Islet precursor cell (in vitro differentiated cells): ENCODE measurements around the gene SLC41A3.

ENCODE experiments used
- DNase-seq: peaks from one replicate; pipeline ENCODE4 v3.0.0-alpha.2; 2018

The SLC41A3 gene

DNA sequence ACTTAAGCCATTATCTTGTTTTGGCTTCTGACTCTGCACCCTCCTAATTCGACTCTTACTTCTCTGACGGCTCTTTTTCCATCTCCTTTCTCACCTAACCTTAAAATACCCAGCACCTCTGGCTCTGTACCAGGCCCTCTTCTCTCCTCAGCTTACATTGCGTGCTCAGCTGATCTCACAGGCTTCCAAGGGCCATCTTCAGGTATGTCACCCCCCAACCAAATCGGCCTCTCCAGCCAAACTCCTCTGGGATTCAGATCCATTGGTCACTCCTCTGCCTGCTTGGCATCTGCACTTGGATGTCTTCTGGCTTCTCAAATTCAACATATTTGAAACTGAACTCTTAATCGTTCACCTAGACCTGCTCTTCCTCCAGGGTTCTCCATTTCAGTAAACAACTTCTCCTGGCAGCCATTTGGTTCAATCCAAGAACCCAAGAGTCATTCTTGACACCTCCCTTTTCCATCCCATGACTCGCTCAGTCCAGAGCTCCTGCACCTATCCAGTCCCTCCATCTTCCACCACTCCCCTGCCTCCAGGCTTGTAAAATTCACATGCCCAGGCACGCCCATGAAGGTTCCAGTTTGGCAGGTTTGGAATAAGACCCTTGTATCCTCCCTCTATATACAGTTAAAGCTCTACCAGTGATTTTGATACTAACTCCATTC lies 35.2 kb upstream of the SLC41A3 start:
- DNase-seq, result peak; percentile 52

DNA sequence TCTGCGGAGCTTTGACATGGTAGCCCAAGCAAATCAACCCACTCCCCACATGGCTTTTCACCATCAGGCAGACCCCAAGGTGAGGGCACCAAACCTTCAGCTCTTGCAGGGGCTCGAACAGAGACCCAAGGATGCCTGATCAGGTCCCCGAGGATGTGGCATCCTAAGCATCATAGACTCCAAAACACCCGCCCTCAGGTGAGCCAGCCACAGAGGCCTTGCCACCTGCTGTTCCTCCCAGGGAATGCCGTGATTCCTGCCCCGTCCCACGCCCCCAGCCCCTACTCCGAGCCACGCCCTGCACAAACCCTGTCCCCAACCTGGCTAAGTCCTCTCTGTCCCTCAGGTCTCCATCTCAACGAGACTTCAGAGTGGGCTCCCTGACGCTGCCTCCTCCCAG lies 34.7 kb upstream of the SLC41A3 start:
- DNase-seq, result no peak

DNA sequence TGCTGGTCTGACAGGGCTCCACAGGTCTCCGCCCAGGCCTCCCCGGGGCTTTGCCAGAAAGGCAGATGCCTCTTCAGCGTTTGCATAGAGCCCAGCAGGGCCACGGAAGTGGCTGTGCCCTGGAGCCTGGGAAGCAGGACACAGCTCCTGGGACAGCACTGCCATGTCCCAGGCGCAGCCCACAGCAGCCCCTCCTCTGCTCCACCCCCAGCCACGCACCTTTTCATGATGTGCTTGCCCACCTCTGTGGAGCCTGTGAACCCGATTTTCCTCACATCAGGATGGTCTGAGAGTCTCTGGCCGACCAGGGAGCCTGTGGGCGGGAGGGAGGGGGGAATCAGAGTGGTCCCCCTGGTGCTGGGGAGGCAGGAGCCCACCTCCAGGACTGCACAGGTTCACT lies 33.9 kb upstream of the SLC41A3 start:
- DNase-seq, result peak; percentile 37

DNA sequence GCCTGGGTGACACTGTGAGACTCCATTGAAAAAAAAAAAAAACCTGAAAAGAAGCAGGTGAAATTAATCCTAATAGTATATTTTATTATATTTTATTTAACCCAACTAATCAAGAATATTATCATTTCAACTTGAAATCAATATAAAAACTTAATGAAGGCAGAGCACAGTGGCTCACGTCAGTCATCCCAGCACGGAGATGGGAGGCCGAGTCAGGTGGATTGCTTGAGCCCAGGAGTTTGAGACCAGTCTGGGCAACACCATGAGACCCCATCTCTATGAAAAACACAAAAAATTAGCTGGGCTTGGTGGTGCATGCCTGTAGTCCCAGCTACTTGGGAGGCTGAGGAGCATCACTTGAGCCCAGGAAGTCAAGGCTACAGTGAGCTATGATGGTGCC lies 33.3 kb upstream of the SLC41A3 start:
- no peak for DNase-seq

DNA sequence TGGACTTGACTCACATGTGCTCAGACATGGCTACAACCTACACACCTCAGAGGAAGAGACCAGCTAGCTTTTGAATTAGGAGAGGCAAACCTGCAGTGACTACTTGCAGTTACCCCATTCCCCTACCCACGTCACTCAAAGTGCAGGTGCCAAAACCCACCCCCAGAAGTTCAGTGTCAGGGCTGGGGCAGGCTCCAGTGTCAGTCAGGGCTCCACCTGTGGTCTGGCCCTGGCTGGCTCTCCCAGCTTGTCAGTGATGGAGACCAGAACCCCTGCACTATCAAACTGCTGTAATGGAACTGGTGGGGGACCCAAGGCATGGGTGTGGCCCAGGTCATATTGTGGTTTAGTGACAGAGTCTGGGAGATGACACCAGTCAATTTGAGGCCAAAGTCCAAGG lies 32.6 kb upstream of the SLC41A3 start:
- peak; percentile 26 for DNase-seq

DNA sequence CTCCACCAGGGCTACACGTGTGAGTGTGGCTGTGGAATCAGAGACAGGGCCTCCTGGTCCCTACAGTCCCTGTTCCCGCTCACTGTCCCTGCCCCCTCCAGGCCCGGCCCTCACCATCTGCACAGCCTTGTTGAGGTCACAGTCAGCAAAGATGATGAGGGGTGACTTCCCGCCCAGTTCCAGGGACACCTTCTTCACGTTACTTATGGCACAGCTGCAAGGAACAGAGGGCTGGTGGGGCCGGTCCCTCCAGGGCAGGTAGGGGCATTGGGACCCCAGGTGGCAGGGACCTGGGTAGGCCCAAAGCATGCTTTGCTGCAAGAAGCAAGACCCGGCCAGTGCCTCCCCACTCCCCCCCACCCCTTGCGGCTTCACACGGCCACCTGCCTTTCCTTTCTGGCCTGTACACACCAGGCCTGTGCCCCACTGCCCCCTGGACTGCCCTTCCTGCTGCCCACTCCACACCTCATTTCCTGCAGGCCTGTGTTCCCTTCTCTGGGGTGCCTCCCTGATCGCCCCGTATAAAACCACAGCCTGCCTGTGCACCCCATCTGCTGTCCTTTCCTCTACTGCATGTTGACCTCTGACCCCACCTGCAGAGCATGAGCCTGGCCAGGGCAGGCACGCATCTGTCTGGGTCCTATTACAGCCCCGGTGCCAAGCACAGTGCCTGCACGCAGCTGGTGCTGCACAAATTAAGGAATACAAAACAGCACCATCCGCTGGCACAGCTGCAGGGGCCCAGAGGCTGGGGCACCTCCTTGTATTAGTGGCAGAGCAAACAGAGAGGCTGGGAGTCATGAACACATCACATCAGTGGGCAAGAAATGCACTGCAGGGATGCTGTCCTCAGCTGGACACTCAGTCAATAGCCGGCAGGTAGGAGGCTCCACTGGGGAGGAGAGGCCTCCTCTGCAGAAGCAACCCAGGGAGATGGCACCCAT lies 30.8 kb upstream of the SLC41A3 start:
- DNase-seq, result peak; percentile 40

DNA sequence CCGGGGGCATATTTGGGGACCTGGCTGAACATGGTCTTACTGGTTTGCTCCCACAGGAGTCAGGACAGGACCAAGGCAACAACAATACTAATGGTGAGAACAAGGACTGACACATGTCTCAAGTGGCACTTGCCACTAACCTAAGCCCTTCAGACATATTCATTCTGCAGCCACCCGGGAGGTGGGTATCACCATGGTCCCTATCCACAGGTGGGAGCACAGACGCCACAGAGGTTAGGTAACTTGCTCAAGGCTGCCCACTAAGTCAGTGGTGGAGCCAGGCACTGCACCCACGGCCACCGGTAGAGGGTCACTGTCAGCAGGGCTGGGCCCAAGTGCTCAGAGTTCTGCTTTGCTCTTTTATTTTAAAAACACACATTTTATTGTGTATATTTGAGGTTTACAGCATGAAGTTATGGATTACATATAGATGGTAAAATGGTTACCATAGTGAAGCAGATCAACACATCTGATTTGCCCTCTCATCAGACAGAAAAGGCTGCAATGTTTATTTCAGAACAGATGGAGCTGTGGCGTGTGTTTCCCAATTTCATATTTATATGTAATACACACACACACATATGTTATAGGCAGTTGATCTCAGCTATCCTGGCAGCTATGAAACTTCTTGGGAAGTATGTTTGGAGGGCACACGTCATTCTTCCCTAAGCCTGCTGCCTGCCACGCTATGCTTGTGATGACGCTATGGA lies 30.0 kb upstream of the SLC41A3 start:
- DNase-seq, result peak; percentile 66

DNA sequence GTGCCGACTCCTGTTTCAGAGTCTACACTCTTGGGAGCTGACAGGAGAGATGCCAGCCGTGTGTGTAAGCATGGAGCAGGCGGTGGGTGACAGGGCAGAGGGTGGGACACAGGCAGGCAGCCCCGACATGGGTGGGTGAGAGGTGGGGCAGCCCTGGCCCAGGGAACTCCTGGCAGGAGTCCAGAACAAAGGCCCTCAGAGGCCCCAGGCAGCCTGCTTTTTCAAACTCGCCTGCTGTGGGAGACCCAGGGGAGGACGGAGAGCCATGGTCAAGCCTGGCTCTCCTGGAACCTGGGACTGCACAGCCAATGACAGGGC lies 29.3 kb upstream of the SLC41A3 start:
- no peak for DNase-seq

DNA sequence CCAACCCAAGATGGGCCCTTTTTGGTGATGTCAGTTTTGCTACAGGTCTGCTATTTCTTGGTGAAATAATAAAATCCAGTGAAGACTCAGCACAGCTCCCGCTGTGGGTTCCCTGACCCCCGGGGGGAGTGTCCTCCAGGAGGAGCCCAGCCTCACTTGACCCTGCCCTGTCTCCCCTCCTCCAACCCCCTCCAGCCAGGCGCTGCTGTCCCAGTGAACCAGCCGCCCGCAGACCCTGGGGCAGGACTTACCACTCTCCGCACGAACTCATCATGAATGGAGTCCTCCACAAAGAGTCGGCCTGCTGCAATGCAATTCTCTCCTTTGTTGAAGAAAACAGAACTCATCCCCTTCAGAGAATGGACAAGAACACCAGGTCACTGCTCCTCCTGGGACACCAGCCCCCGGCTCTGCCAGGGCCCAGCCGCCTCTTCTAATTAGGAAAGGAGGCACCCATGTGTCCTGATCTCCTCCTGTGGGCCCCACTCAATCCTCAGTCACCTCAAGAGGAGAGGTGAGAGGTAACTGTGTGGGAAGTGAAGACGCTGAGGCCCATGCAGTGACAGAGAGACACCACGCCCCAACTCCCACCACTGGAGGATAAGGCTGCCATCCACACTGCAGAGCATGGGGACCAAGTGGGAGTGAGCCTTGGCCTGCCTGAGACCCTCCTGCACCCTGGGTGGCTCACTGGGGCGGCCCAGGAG lies 28.8 kb upstream of the SLC41A3 start:
- DNase-seq, result peak; percentile 42

DNA sequence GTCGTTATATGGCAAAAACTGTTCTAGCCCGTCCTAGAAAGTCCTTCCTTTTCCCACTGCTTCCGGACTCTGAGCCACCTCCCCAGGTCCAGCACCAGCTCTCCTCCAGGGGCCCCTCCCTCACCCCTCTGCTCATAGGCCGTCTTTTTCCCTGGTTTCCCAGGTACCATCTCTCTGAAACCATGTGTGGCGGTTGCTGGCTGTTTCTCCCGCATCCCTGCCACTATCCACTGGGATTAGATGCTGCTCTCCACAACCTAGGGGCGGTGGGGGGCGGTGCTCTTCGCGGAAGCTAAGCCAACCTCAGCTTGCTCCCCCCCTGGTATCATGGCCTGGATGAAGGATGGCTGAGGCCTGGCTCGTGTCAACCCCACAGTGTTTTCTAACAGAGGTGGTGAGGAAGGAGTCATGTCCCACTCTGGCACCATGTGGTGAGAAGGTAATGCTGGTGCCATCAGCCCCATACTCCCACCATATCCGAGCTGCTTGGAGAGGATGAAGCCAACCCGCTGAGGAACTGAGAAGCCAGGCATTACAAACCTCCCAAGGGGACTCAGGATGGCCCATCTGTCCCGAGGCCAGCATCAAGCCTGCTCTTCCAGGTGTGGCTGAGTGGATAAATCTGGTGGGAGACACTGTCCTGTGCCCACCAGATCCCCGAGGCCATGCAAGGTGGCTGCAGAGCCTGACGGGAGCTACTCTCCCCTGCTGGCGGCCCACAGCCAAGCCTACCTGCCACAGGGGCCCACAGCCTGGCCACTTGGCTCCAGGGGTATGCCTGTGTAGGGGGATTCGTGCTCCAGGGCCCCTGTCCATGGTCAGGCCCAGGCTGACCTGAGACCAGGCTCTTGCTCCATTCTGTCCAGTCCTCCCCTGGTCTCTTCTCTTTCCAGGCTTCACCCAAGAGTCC lies 27.9 kb upstream of the SLC41A3 start:
- DNase-seq, result peak; percentile 35

DNA sequence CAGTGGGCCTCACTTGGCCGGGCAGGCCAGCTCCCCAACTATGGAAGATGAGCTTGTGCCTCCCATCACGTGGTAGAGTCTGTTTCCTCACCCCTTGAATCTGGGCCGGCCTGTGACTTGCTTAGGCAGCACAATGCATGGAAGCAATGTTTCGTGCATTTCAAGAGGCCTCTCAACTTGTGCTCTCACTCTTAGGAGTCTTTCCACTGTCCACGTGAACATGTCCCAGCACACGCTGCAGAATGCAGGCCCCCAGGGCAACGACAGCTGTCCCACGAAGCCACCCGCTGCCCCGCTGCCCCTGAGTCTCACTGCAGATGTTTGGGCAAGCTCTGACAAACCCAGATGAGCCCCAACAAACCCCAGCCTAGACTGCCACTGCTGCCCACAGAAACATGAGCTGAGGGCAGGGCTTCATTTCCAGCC lies 27.2 kb upstream of the SLC41A3 start:
- peak; percentile 41 for DNase-seq

DNA sequence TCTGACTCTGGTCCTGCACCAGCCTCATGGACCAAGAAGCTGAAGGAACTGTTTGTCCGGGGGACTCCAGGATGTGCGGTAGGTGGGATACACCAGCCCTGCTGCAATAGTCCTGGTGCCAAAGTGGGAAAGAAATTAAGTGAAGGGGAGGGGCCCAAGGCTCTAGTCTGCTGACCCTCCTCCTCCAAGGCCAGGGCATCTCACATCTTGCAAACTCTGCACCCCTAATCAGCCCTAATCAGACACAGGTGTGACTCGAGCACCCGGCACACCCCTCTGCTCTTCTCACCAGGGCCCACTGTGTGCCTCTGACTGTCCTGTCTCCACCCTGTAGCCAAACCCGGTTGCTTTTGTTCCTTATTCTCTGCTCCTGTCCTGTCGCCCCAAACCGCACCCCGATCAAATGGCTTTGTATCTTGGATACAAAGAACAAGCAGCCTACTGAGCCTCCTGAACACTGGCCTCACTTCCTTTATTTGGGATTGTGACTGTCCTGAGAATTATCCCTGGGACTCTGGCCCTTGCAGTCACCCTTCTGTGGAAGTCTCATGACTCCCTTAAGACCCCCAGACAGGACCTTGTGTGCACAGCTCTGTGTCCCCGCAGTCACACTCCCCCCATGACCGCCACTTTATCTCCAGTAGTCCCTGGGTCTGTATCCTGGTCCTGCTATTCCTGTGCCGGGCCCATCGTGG lies 26.7 kb upstream of the SLC41A3 start:
- DNase-seq, result no peak

DNA sequence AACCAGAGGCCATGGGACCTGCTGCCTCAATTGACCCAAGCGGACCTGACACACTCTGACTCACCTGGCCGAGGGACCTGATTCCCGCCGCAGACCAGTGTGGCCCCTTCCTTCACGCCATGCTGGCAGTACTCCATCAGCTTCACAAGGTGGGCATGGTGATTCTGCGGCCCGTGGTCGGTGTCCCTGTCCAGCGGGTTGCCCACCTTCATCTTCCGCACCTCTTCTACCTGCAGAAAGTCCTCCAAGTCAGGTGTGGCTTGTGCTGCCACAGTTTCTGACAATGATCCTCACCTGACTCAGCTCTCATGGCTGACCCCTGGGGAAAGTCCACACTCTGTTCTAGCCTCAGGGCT lies 25.9 kb upstream of the SLC41A3 start:
- DNase-seq, result peak; percentile 49

DNA sequence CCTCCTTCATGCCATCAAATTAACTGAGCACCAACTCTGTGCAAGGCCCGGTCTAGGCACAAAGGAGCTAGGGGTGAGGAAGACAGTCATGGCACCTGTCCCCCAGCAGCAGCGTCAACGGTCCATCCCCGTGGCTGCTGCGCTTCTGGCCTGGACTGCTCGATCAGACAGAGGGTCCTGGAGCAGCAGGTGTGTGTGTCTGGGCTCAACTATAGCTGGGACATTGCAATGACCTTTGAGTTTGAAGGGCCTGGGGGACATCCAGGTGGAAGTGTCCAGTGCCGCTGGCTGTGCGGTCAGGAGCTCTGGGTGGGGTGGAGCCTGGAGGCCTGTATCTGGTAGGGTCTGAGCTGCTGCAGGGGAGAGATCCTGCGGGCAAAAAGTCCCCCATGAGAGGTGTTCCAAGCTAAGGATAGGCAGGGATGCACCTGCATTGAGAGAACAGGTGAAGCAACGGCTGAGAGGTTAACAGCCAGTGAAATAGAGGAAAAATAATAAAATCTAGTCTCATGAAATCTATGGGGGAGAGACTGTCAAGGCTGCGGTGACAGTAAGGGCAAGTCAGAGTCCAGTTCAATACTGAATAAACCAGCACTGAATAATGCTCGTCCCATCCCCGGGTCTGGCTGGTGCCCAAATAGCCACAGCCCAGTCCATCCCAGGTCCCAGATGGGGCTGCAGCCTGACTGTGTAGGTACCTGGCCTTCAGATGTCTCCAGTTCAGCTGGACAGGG lies 25.4 kb upstream of the SLC41A3 start:
- no peak for DNase-seq

DNA sequence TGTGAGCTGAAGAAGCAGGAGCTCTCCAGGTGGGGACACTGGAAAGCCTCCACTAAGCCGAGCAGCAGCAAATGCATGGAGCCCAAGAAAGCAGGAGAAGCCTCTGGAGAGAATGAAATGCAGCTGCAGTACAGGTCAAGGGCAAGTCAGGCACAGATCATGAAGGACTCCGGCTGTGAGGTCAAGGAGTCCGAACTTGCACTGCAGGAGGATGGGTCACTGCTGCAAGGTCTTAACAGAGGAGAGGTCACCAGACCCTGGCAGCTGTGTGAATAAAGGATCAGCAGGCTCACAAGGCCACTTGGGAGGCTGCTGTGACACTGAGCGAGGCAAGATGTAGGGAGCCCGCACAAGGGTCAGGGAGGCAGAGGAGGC lies 24.7 kb upstream of the SLC41A3 start:
- peak; percentile 45 for DNase-seq

DNA sequence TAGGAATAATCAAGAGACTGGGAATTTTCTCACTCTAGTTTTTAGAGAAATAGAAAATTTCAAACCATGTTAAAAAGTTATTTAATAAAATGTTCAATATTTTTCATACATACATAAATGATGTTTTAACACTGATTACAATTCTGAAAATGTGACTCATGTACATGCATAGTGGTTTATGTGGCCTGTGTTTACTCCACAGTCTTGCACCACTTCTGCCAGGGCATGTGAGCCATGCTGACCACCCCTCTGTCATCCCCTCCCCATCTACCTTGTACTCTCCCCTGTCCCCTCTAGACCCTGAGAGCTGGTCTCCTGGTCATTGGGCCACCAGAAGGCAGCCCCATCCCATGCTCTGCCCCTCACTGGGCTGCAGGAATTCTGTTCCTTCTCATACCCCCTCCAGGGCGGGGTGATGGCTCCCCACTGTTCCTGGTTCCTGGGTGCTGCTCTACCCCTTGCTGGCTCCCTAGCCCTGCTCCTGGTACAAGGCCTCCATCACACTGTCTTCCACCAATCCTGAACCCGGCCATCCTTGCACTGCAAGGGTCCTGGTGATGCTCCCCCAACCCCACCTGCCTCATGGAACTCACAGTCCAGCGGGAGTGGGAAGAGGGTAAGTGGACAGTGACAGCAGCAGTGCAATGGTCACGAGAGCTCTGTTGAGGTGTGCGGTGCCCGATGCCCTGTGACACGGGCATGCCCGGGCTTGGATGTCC lies 24.2 kb upstream of the SLC41A3 start:
- peak; percentile 50 for DNase-seq

DNA sequence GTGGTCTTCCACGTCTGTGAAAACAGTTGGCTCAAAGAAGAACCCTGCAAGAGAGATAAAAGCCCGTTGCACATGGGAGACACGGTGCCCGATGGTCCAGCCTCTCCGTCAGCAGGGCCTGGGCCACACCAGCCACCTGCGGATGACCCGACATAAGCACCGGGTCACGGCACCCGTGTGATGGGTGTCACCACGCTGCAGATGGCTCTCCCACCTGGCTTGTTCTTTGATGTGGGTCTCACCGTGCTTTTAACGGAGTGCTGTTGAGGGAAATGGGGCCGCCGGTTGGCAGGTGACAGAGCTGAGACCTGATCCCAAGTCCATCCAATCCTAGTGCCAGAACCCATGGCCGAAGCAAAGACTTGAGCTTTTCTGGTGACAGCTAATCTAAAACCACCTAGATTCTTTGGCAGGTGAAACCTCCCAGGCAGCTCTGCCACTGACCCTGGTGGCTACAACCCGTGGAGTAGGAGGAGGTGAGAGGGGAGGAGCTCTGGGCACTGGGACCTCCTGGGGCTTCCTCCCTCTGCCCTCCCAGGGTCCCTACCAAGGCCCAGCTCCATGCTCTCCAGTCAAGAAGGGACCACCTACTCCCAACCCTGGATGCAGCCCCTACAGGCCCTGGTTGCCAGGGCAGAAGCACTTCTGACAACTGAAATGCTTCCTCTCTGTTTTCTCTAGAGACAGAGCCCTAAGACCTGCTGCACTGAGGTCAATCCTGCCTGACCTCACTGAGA lies 23.4 kb upstream of the SLC41A3 start:
- DNase-seq, result no peak

DNA sequence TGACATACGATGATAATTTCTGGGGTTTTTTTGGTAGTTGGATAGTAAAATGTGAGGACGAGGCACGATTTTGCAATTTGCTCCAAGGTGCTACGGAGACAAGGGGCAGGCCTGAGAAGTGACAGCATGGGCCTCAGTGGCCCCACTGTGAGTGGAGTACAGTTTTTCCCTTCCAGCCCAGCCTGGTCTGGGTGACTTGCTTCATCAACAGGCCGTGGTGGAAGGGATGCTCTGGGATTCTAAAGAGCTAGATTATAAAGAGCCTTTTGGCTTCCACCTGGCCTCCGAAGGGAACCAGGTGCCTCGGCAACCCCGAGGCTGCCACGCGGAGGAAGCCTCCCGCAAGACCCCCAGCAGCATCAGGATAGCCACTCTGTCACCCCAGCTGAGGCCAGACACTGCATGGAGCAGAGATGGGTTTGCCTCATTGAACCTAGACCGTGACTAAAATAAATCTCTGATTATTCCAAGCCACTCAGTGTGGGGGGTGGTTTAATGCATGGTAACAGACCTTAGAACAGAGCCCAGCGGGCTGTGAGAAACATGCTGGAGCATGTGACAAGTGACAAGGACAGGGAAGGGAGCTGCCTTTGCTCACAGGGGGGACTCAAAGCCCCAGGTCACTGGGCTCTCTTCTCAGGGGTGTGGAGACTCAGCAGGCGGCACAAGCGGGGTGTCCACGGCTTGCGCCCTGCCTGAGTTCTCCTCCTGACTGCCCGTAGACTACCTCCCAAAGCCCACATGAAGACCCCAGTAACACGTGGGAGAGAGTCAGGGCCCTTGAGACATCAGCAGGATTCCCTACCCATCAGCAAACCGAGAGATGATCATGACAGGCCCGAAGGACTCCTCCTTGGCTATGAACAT lies 22.6 kb upstream of the SLC41A3 start:
- no peak for DNase-seq
